ENCODE data around the gene POU1F1.

The POU1F1 gene

DNA sequence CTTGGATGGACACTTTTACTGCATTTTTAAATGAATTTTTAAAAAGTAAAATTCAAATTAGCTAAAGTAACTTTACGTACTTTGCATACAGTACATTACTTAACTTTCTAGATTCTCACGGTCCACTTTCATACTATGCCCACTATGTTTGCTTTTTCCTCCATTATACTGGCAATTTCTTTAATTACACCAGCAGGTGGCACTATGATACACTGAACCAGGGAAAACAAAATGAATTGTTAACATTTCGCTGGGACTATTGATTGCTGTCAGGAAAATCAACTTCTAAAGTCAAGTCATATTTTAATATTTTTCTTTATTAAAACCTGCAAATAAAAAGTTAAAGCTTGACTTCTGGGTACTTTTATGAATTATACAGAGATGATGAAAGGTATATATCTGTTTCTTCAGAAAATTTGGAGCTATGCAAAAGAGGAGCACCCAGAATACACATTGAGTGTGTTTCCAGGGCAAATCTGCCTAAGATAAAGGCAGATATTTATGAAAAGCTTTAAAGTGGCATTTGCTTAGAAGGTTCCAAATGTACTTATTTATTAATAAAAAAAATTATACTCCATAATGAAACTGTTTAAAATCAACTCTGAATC lies 21.8 kb upstream of the POU1F1 start:
- H3K4me3 ChIP-seq: no peak overlapping the region
- H3K27me3 ChIP-seq: no peaks in the 10 kb centered on the region
- no peaks in the 10 kb centered on the region for H3K4me1 ChIP-seq
- H4K20me1 ChIP-seq: no peaks in the 10 kb centered on the region
- no peak overlapping the region for H3K9ac ChIP-seq
- no peak overlapping the region for H3K4me2 ChIP-seq
- H3K27ac ChIP-seq: no peak overlapping the region
- H3K36me3 ChIP-seq: no peaks in the 10 kb centered on the region
- H3K9me3 ChIP-seq: no peaks in the 10 kb centered on the region
- no peak for TF ChIP-seq Cebpa-rat (IDR thresholded peaks at IDR 0.05)

DNA sequence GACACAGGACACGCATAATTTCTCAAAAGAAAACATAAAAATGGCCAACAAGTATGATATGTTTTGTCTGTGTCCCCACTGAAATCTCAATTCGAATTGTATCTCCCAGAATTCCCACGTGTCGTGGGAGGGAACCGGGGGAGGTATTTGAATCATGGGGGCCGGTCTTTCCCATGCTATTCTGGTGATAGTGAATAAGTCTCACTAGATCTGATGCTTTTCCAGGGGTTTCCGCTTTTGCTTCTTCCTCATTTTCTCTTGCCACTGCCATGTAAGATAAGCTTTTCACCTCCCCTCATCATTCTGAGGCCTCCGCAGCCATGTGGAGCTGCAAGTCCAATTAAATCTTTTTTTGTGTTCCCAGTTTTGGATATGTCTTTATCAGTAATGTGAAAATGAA lies 12.1 kb upstream of the POU1F1 start:
- Histone ChIP-seq H3K4me3 (no peak overlapping the region), H3K4me1 (no peaks in the 10 kb centered on the region), H4K20me1 (no peaks in the 10 kb centered on the region), H3K36me3 (no peaks in the 10 kb centered on the region), H3K9ac (no peak overlapping the region), H3K9me3 (no peaks in the 10 kb centered on the region), H3K27ac (no peak overlapping the region), H3K27me3 (no peaks in the 10 kb centered on the region), H3K4me2 (no peak overlapping the region)
- TF ChIP-seq Cebpa-rat (IDR thresholded peaks at IDR 0.05): no peak

DNA sequence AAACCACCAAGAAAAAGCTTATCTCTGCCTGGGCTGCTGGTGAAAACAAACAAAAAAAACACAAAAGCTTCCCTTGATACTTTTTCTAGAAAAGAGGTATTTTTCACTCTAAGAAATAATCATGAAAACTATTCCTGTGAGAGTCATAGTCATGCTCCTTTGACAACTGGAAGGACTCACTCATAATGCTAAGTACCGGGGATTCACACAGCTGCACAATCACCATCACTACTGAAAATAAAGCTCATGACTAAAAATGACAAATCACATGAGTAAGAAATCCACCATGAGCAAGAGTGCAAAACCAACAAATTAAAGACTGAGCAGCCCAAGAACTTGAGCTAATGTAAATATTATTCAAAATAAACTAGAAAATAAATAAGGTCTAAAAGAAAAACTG lies 10.6 kb upstream of the POU1F1 start:
- Histone ChIP-seq H3K9me3 (no peaks in the 10 kb centered on the region), H3K27me3 (no peaks in the 10 kb centered on the region), H4K20me1 (no peaks in the 10 kb centered on the region), H3K27ac (no peak overlapping the region), H3K4me1 (no peaks in the 10 kb centered on the region), H3K4me2 (no peak overlapping the region), H3K36me3 (no peaks in the 10 kb centered on the region), H3K4me3 (no peak overlapping the region), H3K9ac (no peak overlapping the region)
- no peak for TF ChIP-seq Cebpa-rat (IDR thresholded peaks at IDR 0.05)

DNA sequence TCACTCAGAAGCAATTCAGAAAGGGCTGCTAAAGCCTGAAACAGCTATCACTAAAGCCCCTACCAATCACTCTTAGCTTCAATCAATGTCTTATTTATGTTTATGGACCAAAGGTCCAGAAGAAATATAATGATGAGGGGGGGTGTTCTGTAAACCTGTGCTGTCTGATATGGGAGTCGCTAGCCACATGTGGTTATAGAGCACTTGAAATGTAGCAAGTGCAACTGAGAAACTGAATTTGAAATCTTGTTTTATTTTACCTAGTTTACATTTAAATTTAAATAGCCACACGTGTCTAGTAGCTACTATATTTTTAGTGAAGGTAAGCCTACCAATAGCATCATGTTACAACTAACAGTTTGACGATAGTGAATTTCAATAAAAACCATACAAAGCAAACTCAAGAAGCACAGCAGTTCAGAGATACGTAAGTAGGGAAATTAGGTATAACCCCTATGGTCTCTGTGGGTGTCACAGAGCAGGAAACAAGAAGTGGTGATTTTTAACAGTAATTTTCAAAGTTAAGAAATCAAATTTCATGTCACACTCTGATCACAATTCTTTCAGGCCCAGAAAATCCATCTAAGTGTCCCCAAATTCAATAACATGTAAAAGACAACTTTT lies 3.6 kb downstream of the POU1F1 start:
- Histone ChIP-seq H3K4me3 (no peak overlapping the region), H3K9ac (no peak overlapping the region), H4K20me1 (no peaks in the 10 kb centered on the region), H3K36me3 (no peaks in the 10 kb centered on the region), H3K27ac (no peak overlapping the region), H3K4me2 (no peak overlapping the region), H3K27me3 (no peaks in the 10 kb centered on the region), H3K9me3 (no peaks in the 10 kb centered on the region), H3K4me1 (peaks cover 8% of the 10 kb centered on the region)
- no peak for TF ChIP-seq Cebpa-rat (IDR thresholded peaks at IDR 0.05)

DNA sequence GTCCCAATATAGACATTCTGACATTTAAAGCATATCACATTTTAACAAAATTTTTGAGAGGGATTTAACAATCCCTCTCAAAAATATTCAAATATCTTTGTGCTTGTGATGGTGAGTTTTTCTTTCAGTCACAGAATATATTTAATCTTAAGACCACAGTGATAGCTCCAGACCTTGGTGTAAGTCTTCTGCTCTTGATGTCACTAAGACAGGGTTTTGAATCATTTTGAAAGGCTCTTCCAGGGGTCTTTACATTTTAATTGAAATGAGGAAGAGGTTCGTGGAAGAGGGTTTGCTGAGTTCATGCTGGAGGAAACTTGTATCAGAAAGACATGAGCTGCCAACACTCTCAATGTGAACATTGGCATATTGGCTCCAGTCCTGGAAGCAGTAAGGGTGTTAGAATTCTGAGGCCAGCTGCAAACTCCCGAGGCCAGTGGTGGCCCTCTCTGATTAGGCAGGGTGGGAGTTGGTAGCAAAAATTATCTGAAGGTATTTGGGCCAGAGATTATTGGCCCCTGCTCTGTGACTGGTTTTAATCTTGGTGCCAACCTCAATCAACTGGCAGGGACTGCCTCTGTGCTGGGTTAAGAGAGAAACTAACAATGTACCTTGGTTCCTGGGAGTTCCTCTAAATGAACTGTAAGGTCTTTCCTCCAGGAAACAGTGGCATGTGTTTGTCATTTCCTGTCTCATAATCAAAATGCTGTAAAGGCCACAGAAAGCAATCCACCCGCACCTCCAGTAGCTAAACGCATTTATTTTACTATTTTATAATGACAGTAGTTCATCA lies 5.3 kb downstream of the POU1F1 start:
- Histone ChIP-seq H3K36me3 (no peaks in the 10 kb centered on the region), H3K4me1 (peaks cover 8% of the 10 kb centered on the region), H3K27me3 (no peaks in the 10 kb centered on the region), H3K9ac (no peak overlapping the region), H3K4me2 (peak overlapping the region; percentile 56), H4K20me1 (no peaks in the 10 kb centered on the region), H3K9me3 (no peaks in the 10 kb centered on the region), H3K27ac (no peak overlapping the region), H3K4me3 (no peak overlapping the region)
- TF ChIP-seq Cebpa-rat (IDR thresholded peaks at IDR 0.05): no peak

DNA sequence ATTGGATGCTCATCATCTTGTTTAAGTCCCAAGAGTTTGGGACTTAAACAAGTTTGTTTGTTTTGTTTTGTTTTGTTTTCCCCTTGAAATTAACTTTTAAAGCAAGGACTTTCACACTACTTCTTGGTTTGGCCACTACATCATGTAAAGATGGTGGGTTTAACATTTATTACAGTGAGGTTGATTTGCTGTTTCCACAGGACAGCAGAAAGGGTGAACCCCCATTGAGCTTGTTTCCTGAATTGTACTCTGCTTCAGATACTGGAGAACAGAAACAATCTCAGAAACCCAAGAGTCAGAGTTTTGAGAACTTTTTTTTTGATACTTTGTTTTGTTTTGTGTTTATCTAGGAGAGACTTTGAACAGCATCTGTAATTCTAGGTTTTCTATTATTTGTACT lies 6.7 kb downstream of the POU1F1 start:
- no peaks in the 10 kb centered on the region for H4K20me1 ChIP-seq
- H3K9ac ChIP-seq: no peak overlapping the region
- H3K9me3 ChIP-seq: no peaks in the 10 kb centered on the region
- no peak overlapping the region for H3K27ac ChIP-seq
- H3K4me3 ChIP-seq: no peak overlapping the region
- no peak overlapping the region for H3K4me2 ChIP-seq
- H3K36me3 ChIP-seq: no peaks in the 10 kb centered on the region
- H3K27me3 ChIP-seq: no peaks in the 10 kb centered on the region
- TF ChIP-seq Cebpa-rat (IDR thresholded peaks at IDR 0.05): no peak
- peaks cover 8% of the 10 kb centered on the region for H3K4me1 ChIP-seq

DNA sequence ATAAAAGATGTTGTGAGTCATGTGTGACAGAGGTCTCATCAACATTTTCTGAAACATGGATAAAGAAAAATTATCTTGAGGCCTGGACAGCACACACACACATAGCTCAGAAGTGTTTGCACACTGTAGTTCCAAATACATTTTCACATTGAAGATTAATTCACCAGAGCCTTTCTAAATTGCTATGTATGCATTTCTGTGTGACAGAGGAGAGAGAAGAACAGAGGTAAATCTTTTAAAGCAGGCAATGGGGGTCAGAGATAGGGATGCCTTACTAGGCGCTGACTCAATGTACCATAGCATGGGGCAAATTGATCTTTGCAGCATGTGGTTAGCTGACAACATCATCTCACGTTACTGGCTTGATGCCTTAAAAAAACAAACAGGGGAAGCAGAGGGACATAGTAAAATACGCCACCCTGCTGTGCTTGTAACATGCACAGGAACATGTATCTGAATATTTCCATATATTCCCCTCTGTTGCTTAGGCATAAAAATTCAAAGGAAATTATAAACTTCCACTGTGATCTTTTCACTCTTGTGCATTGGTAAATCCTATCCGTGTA lies 7.7 kb downstream of the POU1F1 start:
- H3K4me3 ChIP-seq: no peak overlapping the region

DNA sequence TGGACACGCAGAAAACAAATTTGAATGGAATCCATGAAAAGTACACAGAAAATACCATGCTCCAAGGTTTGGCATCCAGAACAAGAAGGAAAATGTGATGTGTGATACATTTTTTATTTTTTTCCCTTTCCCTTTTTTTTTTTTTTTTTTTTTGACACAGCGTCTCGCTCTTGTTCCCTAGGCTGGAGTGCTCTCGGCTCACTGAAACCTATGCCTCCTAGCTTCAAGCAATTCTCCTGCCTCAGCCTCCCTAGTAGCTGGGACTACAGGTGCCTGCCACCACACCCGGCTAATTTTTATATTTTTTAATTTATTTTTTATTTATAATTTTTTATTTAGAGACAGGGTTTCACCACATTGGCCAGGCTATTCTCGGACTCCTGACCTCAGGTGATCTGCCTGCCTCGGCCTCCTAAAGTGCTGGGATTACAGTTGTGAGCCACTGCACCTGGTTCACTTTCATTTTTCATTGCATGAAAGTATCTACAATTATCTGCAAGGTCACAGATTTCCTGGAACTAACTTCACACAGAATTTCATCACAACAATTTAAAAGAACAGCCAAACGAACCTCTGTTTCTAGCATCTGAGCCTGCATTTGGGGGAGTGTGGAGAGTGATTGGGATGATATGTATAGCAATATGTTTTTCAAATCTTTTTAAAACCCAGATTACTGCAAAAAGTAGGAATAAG lies 8.3 kb downstream of the POU1F1 start:
- H3K27ac ChIP-seq: no peak overlapping the region

More for the DNA sequence above, 7.7 kb downstream of the POU1F1 start:
- Histone ChIP-seq H3K27ac (no peak overlapping the region), H3K9me3 (no peaks in the 10 kb centered on the region), H3K4me2 (no peak overlapping the region), H3K9ac (no peak overlapping the region), H4K20me1 (no peaks in the 10 kb centered on the region), H3K4me1 (peaks cover 8% of the 10 kb centered on the region), H3K36me3 (no peaks in the 10 kb centered on the region), H3K27me3 (no peaks in the 10 kb centered on the region)
- TF ChIP-seq Cebpa-rat (IDR thresholded peaks at IDR 0.05): no peak

DNA sequence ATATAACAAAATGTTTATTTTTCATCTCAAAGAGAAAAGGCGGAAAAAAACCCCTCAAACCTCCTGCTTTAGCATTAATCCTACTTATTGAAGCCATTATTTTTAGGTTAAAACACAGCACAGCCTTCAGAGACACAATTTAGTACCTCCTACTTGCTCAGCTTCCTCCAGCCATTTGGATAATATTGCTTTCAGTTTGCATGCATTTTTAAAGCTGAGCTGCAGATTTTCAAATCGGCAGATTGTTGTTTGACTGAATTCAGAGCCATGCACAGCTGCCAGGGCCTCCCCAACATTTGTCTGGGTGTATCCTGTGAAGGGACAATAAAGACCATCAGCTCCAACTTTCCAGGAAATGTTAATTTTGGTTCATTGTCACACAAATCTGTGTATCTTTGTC lies 14.5 kb downstream of the POU1F1 start:
- H3K9ac ChIP-seq: no peak overlapping the region
- no peak overlapping the region for H3K4me2 ChIP-seq
- H3K36me3 ChIP-seq: no peaks in the 10 kb centered on the region
- H3K27ac ChIP-seq: no peak overlapping the region
- TF ChIP-seq Cebpa-rat (IDR thresholded peaks at IDR 0.05): no peak
- no peak overlapping the region for H3K4me3 ChIP-seq
- no peaks in the 10 kb centered on the region for H3K4me1 ChIP-seq
- H3K9me3 ChIP-seq: no peaks in the 10 kb centered on the region
- no peaks in the 10 kb centered on the region for H4K20me1 ChIP-seq
- no peaks in the 10 kb centered on the region for H3K27me3 ChIP-seq

More for the DNA sequence above, 8.3 kb downstream of the POU1F1 start:
- no peak overlapping the region for H3K4me2 ChIP-seq
- H3K9me3 ChIP-seq: no peaks in the 10 kb centered on the region
- no peaks in the 10 kb centered on the region for H3K36me3 ChIP-seq
- no peak overlapping the region for H3K4me3 ChIP-seq
- no peak for TF ChIP-seq Cebpa-rat (IDR thresholded peaks at IDR 0.05)
- no peaks in the 10 kb centered on the region for H3K27me3 ChIP-seq
- no peak overlapping the region for H3K9ac ChIP-seq
- H3K4me1 ChIP-seq: peaks cover 8% of the 10 kb centered on the region
- H4K20me1 ChIP-seq: no peaks in the 10 kb centered on the region

Measured in BLaER1 (cell line).